Epithelial cell of esophagus (primary cell): Measurements from ENCODE around the gene CYBC1.

Experiments used
- DNase-seq: peaks from one replicate; pipeline ENCODE4 v3.0.0; 2010; ENCODE audit warnings: low read depth
- H3K4me3 ChIP-seq: 2 replicates; pipeline ENCODE4 v1.5.1; 2011; ENCODE audit warnings: mild to moderate bottlenecking, low read length, control low read depth
- CTCF ChIP-seq: IDR thresholded peaks from 2 replicates; pipeline ENCODE4 v1.5.1; 2011; ENCODE audit warnings: low read depth, mild to moderate bottlenecking, low read length, control low read depth, inconsistent platforms; ENCODE audit not compliant: insufficient read depth; ENCODE audit errors: missing control alignments

The CYBC1 gene

DNA sequence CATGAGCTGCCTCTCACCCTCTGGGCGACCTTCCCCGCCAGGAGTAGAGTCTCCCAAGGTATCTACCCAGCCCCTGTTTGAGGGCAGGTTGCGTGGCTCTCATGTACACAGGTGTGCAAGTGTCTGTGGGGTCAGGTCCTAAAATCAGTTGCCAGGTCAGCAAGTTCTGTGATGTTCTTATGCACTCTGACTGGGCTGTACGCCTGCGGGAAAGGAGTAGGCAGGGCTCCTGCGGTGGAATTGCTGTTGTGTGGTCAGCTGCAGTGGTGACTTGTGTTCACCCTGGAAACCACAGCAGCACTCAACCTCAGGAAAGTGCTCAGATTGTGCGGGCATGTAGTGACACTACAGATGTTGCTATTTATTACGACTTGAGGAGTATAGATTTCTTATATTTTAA lies 27.4 kb upstream of the CYBC1 start:
- H3K4me3 ChIP-seq = no peak overlapping the region
- DNase-seq = no peak
- no peak for TF ChIP-seq CTCF

DNA sequence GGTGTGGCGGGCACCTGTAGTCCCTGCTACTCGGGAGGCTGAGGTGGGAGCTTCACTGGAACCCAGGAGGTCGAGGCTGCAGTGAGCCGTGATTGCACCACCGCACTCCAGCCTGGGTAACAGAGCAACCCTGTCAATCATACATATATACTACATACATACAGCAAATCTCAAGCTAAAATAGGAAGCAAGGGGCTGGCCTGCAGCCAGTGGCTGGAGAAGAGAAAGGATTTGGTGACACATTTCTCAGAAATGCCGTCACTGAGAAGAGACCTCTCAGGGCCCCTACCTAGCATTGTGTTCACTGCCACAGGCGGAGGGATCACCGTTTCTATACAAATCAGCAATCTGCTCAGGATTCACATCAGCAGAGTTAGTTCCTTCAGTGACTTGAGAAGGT lies 24.9 kb upstream of the CYBC1 start:
- TF ChIP-seq CTCF = no peak
- DNase-seq = no peak
- H3K4me3 ChIP-seq = no peak overlapping the region

GRCh38 chr17:82474223-82475010 lies 23.9 kb upstream of the CYBC1 start:
- TF ChIP-seq CTCF = no peak
- H3K4me3 ChIP-seq = no peak overlapping the region
- DNase-seq = no peak

- no peak for TF ChIP-seq CTCF
- no peak overlapping the region for H3K4me3 ChIP-seq
- no peak for DNase-seq
Measured at GRCh38 chr17:82470065-82470464, 19.5 kb upstream of the CYBC1 start.

GRCh38 chr17:82468692-82469091 lies 18.1 kb upstream of the CYBC1 start:
- TF ChIP-seq CTCF = no peak
- H3K4me3 ChIP-seq = no peak overlapping the region
- DNase-seq = no peak

GRCh38 chr17:82465023-82465603 lies 14.6 kb upstream of the CYBC1 start:
- no peak overlapping the region for H3K4me3 ChIP-seq
- DNase-seq = no peak
- no peak for TF ChIP-seq CTCF

DNA sequence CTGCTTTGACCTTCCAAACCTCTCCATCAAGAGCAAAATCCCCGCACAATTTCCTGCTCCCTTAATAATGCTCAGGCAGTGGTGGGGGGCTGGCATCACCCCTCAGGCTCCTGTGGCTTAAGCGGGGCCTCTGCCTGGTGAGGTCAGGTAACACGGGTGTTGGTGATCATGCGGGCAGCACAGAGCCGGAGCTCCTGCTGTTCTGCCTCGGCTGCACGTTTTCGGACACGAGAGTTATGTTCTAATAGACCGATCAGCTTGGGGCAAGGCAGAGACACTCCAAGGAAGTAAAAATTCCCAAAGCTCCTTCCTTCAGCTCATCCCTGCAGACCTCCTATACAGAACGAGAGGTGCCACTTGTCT lies 14.0 kb upstream of the CYBC1 start:
- no peak for TF ChIP-seq CTCF
- no peak overlapping the region for H3K4me3 ChIP-seq
- no peak for DNase-seq
